HepG2 (cell line): ENCODE measurements around the gene ACOT8. TPM values are rescaled to one million over a fixed set of nuclear protein-coding genes. Genes with fewer than 3 reads are reported as not detected.

ENCODE experiments used
- AKNA ChIP-seq: sonication (generic); formaldehyde crosslinking; IDR thresholded peaks from 2 replicates; pipeline ENCODE4 v1.4.0; 2020; ENCODE audit warnings: missing genetic modification reagents, borderline replicate concordance
- ASH2L ChIP-seq: fragments of 300-600, 200-600 bp; sonication (generic); IDR thresholded peaks from 2 replicates; pipeline ENCODE4 v1.7.0; 2017; ENCODE audit warnings: low read depth, mild to moderate bottlenecking, moderate library complexity, mixed read lengths, low read length; ENCODE audit not compliant: insufficient read length
- BCL6 ChIP-seq: IDR thresholded peaks from 2 replicates; pipeline ENCODE4 v1.6.1; 2016; ENCODE audit warnings: missing genetic modification reagents, missing compliant biosample characterization
- CEBPB ChIP-seq: IDR thresholded peaks from 2 replicates; pipeline ENCODE4 v1.6.1; 2011; ENCODE audit warnings: low read depth, low read length, improper control_type of control experiment, borderline replicate concordance
- RCOR2 ChIP-seq: IDR thresholded peaks from 2 replicates; pipeline ENCODE4 v1.6.1; 2016; ENCODE audit warnings: missing biosample characterization, missing genetic modification reagents
- TBP ChIP-seq: sonication (generic); formaldehyde crosslinking; IDR thresholded peaks from 2 replicates; pipeline ENCODE4 v1.5.0; 2020; ENCODE audit warnings: missing genetic modification reagents
- ZFX ChIP-seq: sonication (generic); formaldehyde crosslinking; IDR thresholded peaks from 2 replicates; pipeline ENCODE4 v1.4.0; 2020; ENCODE audit warnings: mild to moderate bottlenecking, low read depth, missing genetic modification reagents, moderate library complexity
- ZNF558 ChIP-seq: sonication (generic); formaldehyde crosslinking; IDR thresholded peaks from 2 replicates; pipeline ENCODE4 v1.9.0; 2022; ENCODE audit warnings: mild to moderate bottlenecking, missing genetic modification reagents, borderline replicate concordance
- ZNF619 ChIP-seq: sonication (generic); formaldehyde crosslinking; IDR thresholded peaks from 2 replicates; pipeline ENCODE4 v1.4.0; 2020; ENCODE audit warnings: mild to moderate bottlenecking, missing genetic modification reagents
- ZNF740 ChIP-seq: sonication (generic); formaldehyde crosslinking; IDR thresholded peaks from 2 replicates; pipeline ENCODE4 v1.4.0; 2020; ENCODE audit warnings: missing genetic modification reagents
- ZNF777 ChIP-seq: sonication (generic); formaldehyde crosslinking; IDR thresholded peaks from 2 replicates; pipeline ENCODE4 v1.4.0; 2020; ENCODE audit warnings: missing genetic modification reagents
- polyA plus RNA-seq, 8 experiments: library from polyadenylated mRNA; depleted of rRNA in 3 of 8; stranded (reverse) in 7 of 8; unstranded in 1 of 8; fragments of >200 nt; fragmentation: Illumina TruSeq in 4 of 8; extraction: Trizol in 4 of 8; gene quantifications; 2 replicates each; pipeline versions ENCODE4 v1.2.1 to v1.2.3, GENCODE V29; 2011 to 2016; ENCODE audit warnings: low read depth in 4 of 8, missing spikeins in 1 of 8, mixed read lengths in 1 of 8; ENCODE audit not compliant: insufficient read depth in 1 of 8
- total RNA-seq, 5 experiments: library from RNA; depleted of rRNA; stranded (reverse); fragments of >200 nt; fragmentation: Illumina TruSeq; extraction: Trizol; gene quantifications; 2 replicates each; pipeline ENCODE4 v1.2.3, GENCODE V29; 2016; ENCODE audit warnings: low read depth in 1 of 5
- TF ChIP-seq, protein P1 (sequence below): sonication (generic); formaldehyde crosslinking; IDR thresholded peaks from 2 replicates; pipeline ENCODE4 v1.4.0; 2020; ENCODE audit warnings: missing genetic modification reagents, borderline replicate concordance
- TF ChIP-seq, protein P2 (sequence below): sonication (generic); formaldehyde crosslinking; IDR thresholded peaks from 2 replicates; pipeline ENCODE4 v1.5.0; 2020; ENCODE audit warnings: missing genetic modification reagents
- TF ChIP-seq, protein P3 (sequence below): fragments of 450-650 bp; IDR thresholded peaks from 2 replicates; pipeline ENCODE4 v1.6.1; 2017; ENCODE audit warnings: mild to moderate bottlenecking
- TF ChIP-seq, protein P4 (sequence below): sonication (generic); formaldehyde crosslinking; IDR thresholded peaks from 2 replicates; pipeline ENCODE4 v1.4.0; 2020; ENCODE audit warnings: missing genetic modification reagents, mild to moderate bottlenecking, borderline replicate concordance

The ACOT8 gene
- total and polyA plus RNA-seq, 2 of the 13 experiments (the other 11 are each of a cell fraction or from before 2014, with no cell fraction given) = 31.4 to 45.5 TPM

- TF ChIP-seq CEBPB = no peak
- TF ChIP-seq RCOR2 (CRISPR knock-in tag) = peak; percentile 45; the same call in 1 of the 2 replicates
- TF ChIP-seq ZNF777 (CRISPR knock-in tag) = peak; percentile 76
- no peak for TF ChIP-seq TBP (CRISPR knock-in tag)
- TF ChIP-seq, protein P1, sequence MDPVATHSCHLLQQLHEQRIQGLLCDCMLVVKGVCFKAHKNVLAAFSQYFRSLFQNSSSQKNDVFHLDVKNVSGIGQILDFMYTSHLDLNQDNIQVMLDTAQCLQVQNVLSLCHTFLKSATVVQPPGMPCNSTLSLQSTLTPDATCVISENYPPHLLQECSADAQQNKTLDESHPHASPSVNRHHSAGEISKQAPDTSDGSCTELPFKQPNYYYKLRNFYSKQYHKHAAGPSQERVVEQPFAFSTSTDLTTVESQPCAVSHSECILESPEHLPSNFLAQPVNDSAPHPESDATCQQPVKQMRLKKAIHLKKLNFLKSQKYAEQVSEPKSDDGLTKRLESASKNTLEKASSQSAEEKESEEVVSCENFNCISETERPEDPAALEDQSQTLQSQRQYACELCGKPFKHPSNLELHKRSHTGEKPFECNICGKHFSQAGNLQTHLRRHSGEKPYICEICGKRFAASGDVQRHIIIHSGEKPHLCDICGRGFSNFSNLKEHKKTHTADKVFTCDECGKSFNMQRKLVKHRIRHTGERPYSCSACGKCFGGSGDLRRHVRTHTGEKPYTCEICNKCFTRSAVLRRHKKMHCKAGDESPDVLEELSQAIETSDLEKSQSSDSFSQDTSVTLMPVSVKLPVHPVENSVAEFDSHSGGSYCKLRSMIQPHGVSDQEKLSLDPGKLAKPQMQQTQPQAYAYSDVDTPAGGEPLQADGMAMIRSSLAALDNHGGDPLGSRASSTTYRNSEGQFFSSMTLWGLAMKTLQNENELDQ (CRISPR knock-in tag) = no peak
- TF ChIP-seq, protein P2, sequence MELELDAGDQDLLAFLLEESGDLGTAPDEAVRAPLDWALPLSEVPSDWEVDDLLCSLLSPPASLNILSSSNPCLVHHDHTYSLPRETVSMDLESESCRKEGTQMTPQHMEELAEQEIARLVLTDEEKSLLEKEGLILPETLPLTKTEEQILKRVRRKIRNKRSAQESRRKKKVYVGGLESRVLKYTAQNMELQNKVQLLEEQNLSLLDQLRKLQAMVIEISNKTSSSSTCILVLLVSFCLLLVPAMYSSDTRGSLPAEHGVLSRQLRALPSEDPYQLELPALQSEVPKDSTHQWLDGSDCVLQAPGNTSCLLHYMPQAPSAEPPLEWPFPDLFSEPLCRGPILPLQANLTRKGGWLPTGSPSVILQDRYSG (CRISPR knock-in tag) = no peak
- no peak for TF ChIP-seq ZNF740 (CRISPR knock-in tag)
- peak; percentile 92 for TF ChIP-seq ZFX (CRISPR knock-in tag)
- peak; percentile 55; the same call in 1 of the 2 replicates for TF ChIP-seq BCL6 (CRISPR knock-in tag)
- TF ChIP-seq AKNA (CRISPR knock-in tag) = no peak
- peak; percentile 89; the same call in 1 of the 2 replicates for TF ChIP-seq ZNF619 (CRISPR knock-in tag)
- TF ChIP-seq ZNF558 (CRISPR knock-in tag) = peak; percentile 14; the same call in 1 of the 2 replicates
- TF ChIP-seq, protein P3, sequence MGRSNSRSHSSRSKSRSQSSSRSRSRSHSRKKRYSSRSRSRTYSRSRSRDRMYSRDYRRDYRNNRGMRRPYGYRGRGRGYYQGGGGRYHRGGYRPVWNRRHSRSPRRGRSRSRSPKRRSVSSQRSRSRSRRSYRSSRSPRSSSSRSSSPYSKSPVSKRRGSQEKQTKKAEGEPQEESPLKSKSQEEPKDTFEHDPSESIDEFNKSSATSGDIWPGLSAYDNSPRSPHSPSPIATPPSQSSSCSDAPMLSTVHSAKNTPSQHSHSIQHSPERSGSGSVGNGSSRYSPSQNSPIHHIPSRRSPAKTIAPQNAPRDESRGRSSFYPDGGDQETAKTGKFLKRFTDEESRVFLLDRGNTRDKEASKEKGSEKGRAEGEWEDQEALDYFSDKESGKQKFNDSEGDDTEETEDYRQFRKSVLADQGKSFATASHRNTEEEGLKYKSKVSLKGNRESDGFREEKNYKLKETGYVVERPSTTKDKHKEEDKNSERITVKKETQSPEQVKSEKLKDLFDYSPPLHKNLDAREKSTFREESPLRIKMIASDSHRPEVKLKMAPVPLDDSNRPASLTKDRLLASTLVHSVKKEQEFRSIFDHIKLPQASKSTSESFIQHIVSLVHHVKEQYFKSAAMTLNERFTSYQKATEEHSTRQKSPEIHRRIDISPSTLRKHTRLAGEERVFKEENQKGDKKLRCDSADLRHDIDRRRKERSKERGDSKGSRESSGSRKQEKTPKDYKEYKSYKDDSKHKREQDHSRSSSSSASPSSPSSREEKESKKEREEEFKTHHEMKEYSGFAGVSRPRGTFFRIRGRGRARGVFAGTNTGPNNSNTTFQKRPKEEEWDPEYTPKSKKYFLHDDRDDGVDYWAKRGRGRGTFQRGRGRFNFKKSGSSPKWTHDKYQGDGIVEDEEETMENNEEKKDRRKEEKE = no peak
- TF ChIP-seq, protein P4, sequence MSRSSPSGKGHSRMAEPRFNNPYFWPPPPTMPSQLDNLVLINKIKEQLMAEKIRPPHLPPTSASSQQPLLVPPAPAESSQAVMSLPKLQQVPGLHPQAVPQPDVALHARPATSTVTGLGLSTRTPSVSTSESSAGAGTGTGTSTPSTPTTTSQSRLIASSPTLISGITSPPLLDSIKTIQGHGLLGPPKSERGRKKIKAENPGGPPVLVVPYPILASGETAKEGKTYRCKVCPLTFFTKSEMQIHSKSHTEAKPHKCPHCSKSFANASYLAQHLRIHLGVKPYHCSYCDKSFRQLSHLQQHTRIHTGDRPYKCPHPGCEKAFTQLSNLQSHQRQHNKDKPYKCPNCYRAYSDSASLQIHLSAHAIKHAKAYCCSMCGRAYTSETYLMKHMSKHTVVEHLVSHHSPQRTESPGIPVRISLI (CRISPR knock-in tag) = no peak
- TF ChIP-seq ASH2L = no peak
These were observed 33.1 kb upstream of the ACOT8 start (continued) for GRCh38 chr20:45890077-45890984.
